ENCODE results near the gene IL17B.

Gene IL17B

DNA sequence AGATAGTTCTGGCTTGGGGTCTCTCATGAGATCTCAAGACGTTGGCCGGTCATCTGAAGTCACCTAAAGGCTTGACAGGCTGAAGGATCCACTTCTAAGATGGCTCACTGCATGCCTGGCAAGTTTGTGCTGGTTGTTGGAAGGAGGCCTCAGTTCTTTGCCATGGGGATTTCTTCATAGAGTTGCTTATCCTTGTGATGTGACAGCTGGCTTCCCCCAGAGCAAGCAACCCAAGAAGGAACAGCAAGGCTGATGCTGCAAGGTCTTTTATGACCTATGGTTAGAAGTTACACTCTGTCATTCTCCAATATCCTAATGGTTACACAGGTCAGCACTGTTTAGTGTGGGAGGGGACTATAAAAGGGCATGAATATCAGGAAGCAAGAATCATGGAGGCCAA lies 54.5 kb downstream of the IL17B start:
- Histone ChIP-seq H3K4me1 (ENCODE audit: control insufficient read depth, insufficient read depth, low read length, poor library complexity, severe bottlenecking) (no peaks in the 10 kb centered on the region), H3K36me3 (ENCODE audit: control insufficient read depth, insufficient read depth, low read length) (no peaks in the 10 kb centered on the region), H3K9me3 (ENCODE audit: control insufficient read depth, low read length) (no peaks in the 10 kb centered on the region), H3K27me3 (replicated peaks; ENCODE audit: control insufficient read depth, insufficient read depth, low read length, poor library complexity, severe bottlenecking) (no peaks in the 10 kb centered on the region), H3K4me3 (ENCODE audit: insufficient read depth, low read depth, low read length, poor library complexity, severe bottlenecking) (no peak overlapping the region), H3K27ac (ENCODE audit: insufficient read depth, low read length, poor library complexity, severe bottlenecking) (no peak overlapping the region)
- DNase-seq, result no peak

Data from effector memory CD4-positive, alpha-beta T cell (primary cell).